HepG2 (cell line): ENCODE measurements around the gene CA11. TPM values are rescaled to one million over a fixed set of nuclear protein-coding genes. Genes with fewer than 3 reads are reported as not detected.

ENCODE experiments used
- AGO1 ChIP-seq: fragments of 200-400 bp; formaldehyde crosslinking; IDR thresholded peaks from 2 replicates; pipeline ENCODE4 v1.6.1; 2017; ENCODE audit warnings: mild to moderate bottlenecking, low read depth, low read length, moderate library complexity; ENCODE audit not compliant: poor library complexity, severe bottlenecking
- AGO2 ChIP-seq: fragments of 200-400 bp; formaldehyde crosslinking; optimal IDR thresholded peaks from 2 replicates; pipeline ENCODE3; 2017; ENCODE audit warnings: mild to moderate bottlenecking, low read depth, low read length, moderate library complexity
- CREM ChIP-seq, 2 experiments: sonication (generic) in 1 of 2; formaldehyde crosslinking in 1 of 2; IDR thresholded peaks; 2 replicates each; pipeline versions ENCODE4 v1.4.0 to v1.6.1; 2016 to 2020; ENCODE audit warnings: antibody characterized with exemption in 1 of 2, mild to moderate bottlenecking in 1 of 2, missing genetic modification reagents in 1 of 2
- CTCF ChIP-seq: sonication (generic); formaldehyde crosslinking; IDR thresholded peaks from 2 replicates; pipeline ENCODE4 v1.5.0; 2020; ENCODE audit warnings: mild to moderate bottlenecking, missing genetic modification reagents, moderate library complexity
- DNMT3B ChIP-seq: conservative IDR thresholded peaks from 2 replicates; pipeline ENCODE4 v1.6.1; 2016; ENCODE audit warnings: missing biosample characterization, control low read depth
- KDM3A ChIP-seq: IDR thresholded peaks from 2 replicates; pipeline ENCODE4 v1.6.1; 2018; ENCODE audit warnings: low read depth, missing compliant biosample characterization
- MBNL3 ChIP-seq: fragments of 250-450 bp; sonication (Bioruptor Pico); conservative IDR thresholded peaks from 2 replicates; pipeline ENCODE4 v1.8.0; 2022; ENCODE audit warnings: mild to moderate bottlenecking, inconsistent platforms
- NR0B2 ChIP-seq: sonication (generic); formaldehyde crosslinking; IDR thresholded peaks from 2 replicates; pipeline ENCODE4 v1.4.0; 2020; ENCODE audit warnings: mild to moderate bottlenecking, missing genetic modification reagents
- POLR2G ChIP-seq: fragments of 200-400 bp; formaldehyde crosslinking; IDR thresholded peaks from 2 replicates; pipeline ENCODE4 v1.6.1; 2018; ENCODE audit warnings: mild to moderate bottlenecking, low read depth, low read length, moderate library complexity
- RXRB ChIP-seq: IDR thresholded peaks from 2 replicates; pipeline ENCODE4 v1.6.1; 2016; ENCODE audit warnings: borderline replicate concordance, missing genetic modification reagents, missing compliant biosample characterization
- UBTF ChIP-seq: sonication (generic); formaldehyde crosslinking; IDR thresholded peaks from 2 replicates; pipeline ENCODE4 v1.4.0; 2020; ENCODE audit warnings: mild to moderate bottlenecking, missing genetic modification reagents
- ZMAT3 ChIP-seq: sonication (generic); formaldehyde crosslinking; conservative IDR thresholded peaks from 2 replicates; pipeline ENCODE4 v1.7.0; 2021; ENCODE audit warnings: missing genetic modification reagents
- ZNF251 ChIP-seq: sonication (generic); formaldehyde crosslinking; IDR thresholded peaks from 2 replicates; pipeline ENCODE4 v1.9.0; 2021; ENCODE audit warnings: mild to moderate bottlenecking, missing genetic modification reagents
- ZNF530 ChIP-seq: sonication (generic); formaldehyde crosslinking; IDR thresholded peaks from 2 replicates; pipeline ENCODE4 v1.5.0; 2020; ENCODE audit warnings: low read depth, mild to moderate bottlenecking, missing genetic modification reagents
- ZNF570 ChIP-seq: sonication (generic); formaldehyde crosslinking; IDR thresholded peaks from 2 replicates; pipeline ENCODE4 v1.4.0; 2020; ENCODE audit warnings: mild to moderate bottlenecking, missing genetic modification reagents, borderline replicate concordance
- ZNF672 ChIP-seq: sonication (generic); formaldehyde crosslinking; IDR thresholded peaks from 2 replicates; pipeline ENCODE4 v1.8.1; 2022; ENCODE audit warnings: missing genetic modification reagents
- ZNF678 ChIP-seq: sonication (generic); formaldehyde crosslinking; IDR thresholded peaks from 2 replicates; pipeline ENCODE4 v1.4.0; 2020; ENCODE audit warnings: mild to moderate bottlenecking, missing genetic modification reagents
- ZNF737 ChIP-seq: sonication (generic); formaldehyde crosslinking; IDR thresholded peaks from 2 replicates; pipeline ENCODE4 v1.5.0; 2020; ENCODE audit warnings: missing genetic modification reagents, mild to moderate bottlenecking, borderline replicate concordance
- ZNF816 ChIP-seq: sonication (generic); formaldehyde crosslinking; IDR thresholded peaks from 2 replicates; pipeline ENCODE4 v1.8.0; 2022; ENCODE audit warnings: missing genetic modification reagents, mild to moderate bottlenecking, borderline replicate concordance
- ZNF839 ChIP-seq: sonication (generic); formaldehyde crosslinking; IDR thresholded peaks from 2 replicates; pipeline ENCODE4 v1.4.0; 2020; ENCODE audit warnings: missing genetic modification reagents, mild to moderate bottlenecking, borderline replicate concordance
- ZSCAN22 ChIP-seq: sonication (generic); formaldehyde crosslinking; IDR thresholded peaks from 2 replicates; pipeline ENCODE4 v1.4.0; 2020; ENCODE audit warnings: mild to moderate bottlenecking, missing genetic modification reagents
- ZSCAN29 ChIP-seq: sonication (generic); formaldehyde crosslinking; conservative IDR thresholded peaks from 2 replicates; pipeline ENCODE4 v1.4.0; 2020; ENCODE audit warnings: mild to moderate bottlenecking, missing genetic modification reagents
- ZSCAN31 ChIP-seq: sonication (generic); formaldehyde crosslinking; IDR thresholded peaks from 2 replicates; pipeline ENCODE4 v1.5.0; 2020; ENCODE audit warnings: low read depth, mild to moderate bottlenecking, missing genetic modification reagents
- ZSCAN5A ChIP-seq: sonication (generic); formaldehyde crosslinking; IDR thresholded peaks from 2 replicates; pipeline ENCODE4 v1.8.0; 2022; ENCODE audit warnings: mild to moderate bottlenecking, missing genetic modification reagents, borderline replicate concordance
- polyA plus RNA-seq, 8 experiments: library from polyadenylated mRNA; depleted of rRNA in 3 of 8; stranded (reverse) in 7 of 8; unstranded in 1 of 8; fragments of >200 nt; fragmentation: Illumina TruSeq in 4 of 8; extraction: Trizol in 4 of 8; gene quantifications; 2 replicates each; pipeline versions ENCODE4 v1.2.1 to v1.2.3, GENCODE V29; 2011 to 2016; ENCODE audit warnings: low read depth in 4 of 8, missing spikeins in 1 of 8, mixed read lengths in 1 of 8; ENCODE audit not compliant: insufficient read depth in 1 of 8
- total RNA-seq, 5 experiments: library from RNA; depleted of rRNA; stranded (reverse); fragments of >200 nt; fragmentation: Illumina TruSeq; extraction: Trizol; gene quantifications; 2 replicates each; pipeline ENCODE4 v1.2.3, GENCODE V29; 2016; ENCODE audit warnings: low read depth in 1 of 5

The CA11 gene
- total and polyA plus RNA-seq, 2 of the 13 experiments (the other 11 are each of a cell fraction or from before 2014, with no cell fraction given), result 0.41 to 0.58 TPM

GRCh38 chr19:48637449-48637947 lies 8.5 kb downstream of the CA11 start (continued):
- TF ChIP-seq UBTF (no peak), ZNF570 (CRISPR knock-in tag) (peak; percentile 80; the same call in 1 of the 2 replicates), ZNF251 (CRISPR knock-in tag) (peak; percentile 23; the same call in 1 of the 2 replicates), ZNF839 (CRISPR knock-in tag) (peak; percentile 85; the same call in 1 of the 2 replicates), ZNF678 (CRISPR knock-in tag) (peak; percentile 57; the same call in 1 of the 2 replicates), CTCF (CRISPR knock-in tag) (no peak), CREM (IDR thresholded peaks at IDR 0.05) (peak; percentile 34), CREM (CRISPR knock-in tag; IDR thresholded peaks at IDR 0.05) (no peak), AGO1 (peak; percentile 66), ZNF816 (CRISPR knock-in tag) (0 out of 2 replicates have a peak, but pooled peaks have one; percentile 81), ZNF737 (CRISPR knock-in tag) (no peak), RXRB (peak; percentile 53; the same call in 1 of the 2 replicates), ZMAT3 (CRISPR knock-in tag) (peak; percentile 95), DNMT3B (CRISPR knock-in tag) (0 out of 2 replicates have a peak, but pooled peaks have one; percentile 47), NR0B2 (peak; percentile 85; the same call in 1 of the 2 replicates), AGO2 (no peak), ZNF672 (CRISPR knock-in tag) (peak; percentile 31; the same call in 1 of the 2 replicates), ZSCAN29 (CRISPR knock-in tag) (no peak; the same call in 1 of the 2 replicates), ZNF530 (CRISPR knock-in tag) (no peak), POLR2G (no peak), ZSCAN22 (CRISPR knock-in tag) (peak; percentile 71; the same call in 1 of the 2 replicates), MBNL3 (no peak), KDM3A (no peak), ZSCAN31 (CRISPR knock-in tag) (peak; percentile 84), ZSCAN5A (CRISPR knock-in tag) (peak; percentile 53; the same call in 1 of the 2 replicates)
